Lung (tissue), 12 donors: ENCODE results near the gene IGFBP5. TPM values are rescaled to one million over a fixed set of nuclear protein-coding genes. Genes with fewer than 3 reads are reported as not detected.

ENCODE experiments used
- ATAC-seq: fragments of 200-7000 bp; cut with Tn5 transposase; one replicate; pipeline ENCODE4 v1.9.1; 2020; ENCODE audit warnings: moderate number of reproducible peaks; ENCODE audit not compliant: insufficient read depth, low FRiP score
- DNase-seq, 3 donors: peaks; one replicate each; pipeline ENCODE4 v3.0.0-alpha.2; 2013 to 2017
- H3K27ac ChIP-seq, 2 donors: one replicate each; pipeline ENCODE4 v1.5.1; 2013; ENCODE audit warnings: mild to moderate bottlenecking in 2 of 2, moderate library complexity in 2 of 2, control low read depth in 1 of 2, inconsistent platforms in 1 of 2, low read depth in 1 of 2, low read length in 1 of 2
- H3K27me3 ChIP-seq, 3 donors: one replicate each; pipeline ENCODE4 v1.5.1; 2013; ENCODE audit warnings: low read length in 2 of 3; ENCODE audit not compliant: control insufficient read depth in 3 of 3, insufficient read depth in 3 of 3
- H3K36me3 ChIP-seq, 4 donors: one replicate each; pipeline ENCODE4 v1.5.1; 2013; ENCODE audit warnings: low read length in 4 of 4, mild to moderate bottlenecking in 1 of 4, moderate library complexity in 1 of 4; ENCODE audit not compliant: control insufficient read depth in 4 of 4, insufficient read depth in 4 of 4
- H3K4me1 ChIP-seq, 5 donors: one replicate each; pipeline ENCODE4 v1.5.1; 2013; ENCODE audit warnings: low read length in 5 of 5, mild to moderate bottlenecking in 2 of 5, moderate library complexity in 1 of 5; ENCODE audit not compliant: control insufficient read depth in 5 of 5, insufficient read depth in 5 of 5
- H3K4me3 ChIP-seq: one replicate; pipeline ENCODE4 v1.5.1; 2013; ENCODE audit warnings: mild to moderate bottlenecking, control low read depth, moderate library complexity
- H3K9ac ChIP-seq, 2 donors: one replicate each; pipeline ENCODE4 v1.5.1; 2013; ENCODE audit warnings: low read length in 2 of 2, control low read depth in 1 of 2; ENCODE audit not compliant: insufficient read depth in 1 of 2
- H3K9me3 ChIP-seq, 4 donors: one replicate each; pipeline ENCODE4 v1.5.1; 2013; ENCODE audit warnings: low read length in 3 of 4, mild to moderate bottlenecking in 1 of 4, moderate library complexity in 1 of 4; ENCODE audit not compliant: control insufficient read depth in 4 of 4, insufficient read depth in 3 of 4
- WGBS, 2 donors: extraction: QIAGEN DNeasy Blood & Tissue Kit; methylation state at CpG; one replicate each; pipeline ENCODE4 v1.1.7; 2013; 5-methylcytosine and 5-hydroxymethylcytosine counted together
- polyA plus RNA-seq, 2 donors: library from polyadenylated mRNA; stranded (reverse); fragments of 200-250 nt; gene quantifications; one replicate each; pipeline ENCODE4 v1.2.1, GENCODE V29; 2013
- total RNA-seq, 2 donors: library from RNA; depleted of rRNA in 1 of 2; stranded (reverse); fragments of >200 nt in 1 of 2; gene quantifications; one replicate each; pipeline ENCODE4 v1.2.1, GENCODE V29; 2014 to 2021
- TF ChIP-seq, protein P1 (sequence below): IDR thresholded peaks from 2 replicates; pipeline ENCODE4 v1.5.1; 2012; ENCODE audit warnings: mild to moderate bottlenecking; ENCODE audit errors: control extremely low read depth, extremely low read depth
- donor health status: control.
- donor health status: control.
- donor health status: Bipolar disorder and iron deficiency.
- donor health status: healthy.
- donor health status: DM: yes; HTN: yes; CAD: no.

IGFBP5 gene
- total and polyA plus RNA-seq, 4 donors = 22.2 to 196 (median 86.8) TPM

DNA sequence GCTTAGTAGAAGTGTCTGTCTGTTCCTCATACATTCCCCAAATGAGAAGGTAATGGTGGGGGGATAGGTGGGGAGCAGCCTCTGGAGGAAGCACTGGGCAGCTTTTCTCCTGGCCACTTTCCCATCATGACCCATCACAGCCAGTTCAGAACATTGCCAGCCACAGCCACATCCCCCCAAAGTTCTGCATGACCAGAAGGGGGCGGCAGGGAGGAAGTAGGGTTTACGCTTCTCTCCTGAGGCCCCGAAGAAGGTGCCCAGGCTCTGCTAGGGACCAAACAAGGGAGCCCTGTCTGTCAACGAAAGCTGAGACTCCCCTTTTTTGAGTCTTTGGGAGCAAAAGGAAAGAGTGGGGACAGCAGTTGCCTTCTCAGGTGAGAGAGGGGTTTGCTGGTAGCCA is 7.7 kb downstream of the IGFBP5 start:
- WGBS, 2 donors = 32 to 59% methylated on average over 4 of the region's 4 CpGs
- Histone ChIP-seq H3K27ac (no peak overlapping the region), H3K9ac (no peak overlapping the region), H3K9me3 (no peaks in the 10 kb centered on the region), H3K27me3 (no peaks in the 10 kb centered on the region), H3K4me1 (peaks cover 3 to 35% (median 19%) of the 10 kb centered on the region in 5 donors), H3K4me3 (no peak overlapping the region), H3K36me3 (peaks cover 0 to 3% (median 0%) of the 10 kb centered on the region in 4 donors)
- ATAC-seq (no peak), DNase-seq (no peak)
- TF ChIP-seq, protein P1, sequence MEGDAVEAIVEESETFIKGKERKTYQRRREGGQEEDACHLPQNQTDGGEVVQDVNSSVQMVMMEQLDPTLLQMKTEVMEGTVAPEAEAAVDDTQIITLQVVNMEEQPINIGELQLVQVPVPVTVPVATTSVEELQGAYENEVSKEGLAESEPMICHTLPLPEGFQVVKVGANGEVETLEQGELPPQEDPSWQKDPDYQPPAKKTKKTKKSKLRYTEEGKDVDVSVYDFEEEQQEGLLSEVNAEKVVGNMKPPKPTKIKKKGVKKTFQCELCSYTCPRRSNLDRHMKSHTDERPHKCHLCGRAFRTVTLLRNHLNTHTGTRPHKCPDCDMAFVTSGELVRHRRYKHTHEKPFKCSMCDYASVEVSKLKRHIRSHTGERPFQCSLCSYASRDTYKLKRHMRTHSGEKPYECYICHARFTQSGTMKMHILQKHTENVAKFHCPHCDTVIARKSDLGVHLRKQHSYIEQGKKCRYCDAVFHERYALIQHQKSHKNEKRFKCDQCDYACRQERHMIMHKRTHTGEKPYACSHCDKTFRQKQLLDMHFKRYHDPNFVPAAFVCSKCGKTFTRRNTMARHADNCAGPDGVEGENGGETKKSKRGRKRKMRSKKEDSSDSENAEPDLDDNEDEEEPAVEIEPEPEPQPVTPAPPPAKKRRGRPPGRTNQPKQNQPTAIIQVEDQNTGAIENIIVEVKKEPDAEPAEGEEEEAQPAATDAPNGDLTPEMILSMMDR = no peak

DNA sequence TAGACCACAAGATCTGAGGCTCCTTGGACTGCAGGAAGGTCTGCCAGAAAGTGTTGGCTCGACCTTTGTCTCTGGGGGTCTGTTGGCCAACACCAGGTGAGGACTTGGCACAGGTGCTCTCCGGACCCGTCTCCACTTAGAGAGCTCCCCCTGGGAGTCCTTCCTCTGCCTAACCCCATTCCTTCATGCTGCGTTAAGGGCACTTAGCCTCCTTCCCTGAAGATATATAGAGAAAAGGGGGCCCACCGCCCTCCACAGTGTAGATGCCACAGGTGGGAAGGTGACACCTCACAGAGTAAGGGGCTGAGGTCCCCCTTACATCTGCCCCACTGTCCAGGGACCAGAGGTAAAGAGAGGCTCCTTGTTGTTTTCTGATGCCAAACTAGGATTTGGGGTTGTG is 8.2 kb downstream of the IGFBP5 start:
- no peak for ATAC-seq
- Histone ChIP-seq H3K27ac (no peak overlapping the region), H3K27me3 (no peaks in the 10 kb centered on the region), H3K9ac (no peak overlapping the region), H3K9me3 (no peaks in the 10 kb centered on the region), H3K36me3 (peaks cover 0 to 3% (median 0%) of the 10 kb centered on the region in 4 donors), H3K4me3 (no peak overlapping the region), H3K4me1 (peaks cover 3 to 36% (median 19%) of the 10 kb centered on the region in 5 donors)
- WGBS, 2 donors = 80 to 90% methylated on average over 5 of the region's 5 CpGs
- DNase-seq = no peak
- TF ChIP-seq, protein P1 = no peak

DNA sequence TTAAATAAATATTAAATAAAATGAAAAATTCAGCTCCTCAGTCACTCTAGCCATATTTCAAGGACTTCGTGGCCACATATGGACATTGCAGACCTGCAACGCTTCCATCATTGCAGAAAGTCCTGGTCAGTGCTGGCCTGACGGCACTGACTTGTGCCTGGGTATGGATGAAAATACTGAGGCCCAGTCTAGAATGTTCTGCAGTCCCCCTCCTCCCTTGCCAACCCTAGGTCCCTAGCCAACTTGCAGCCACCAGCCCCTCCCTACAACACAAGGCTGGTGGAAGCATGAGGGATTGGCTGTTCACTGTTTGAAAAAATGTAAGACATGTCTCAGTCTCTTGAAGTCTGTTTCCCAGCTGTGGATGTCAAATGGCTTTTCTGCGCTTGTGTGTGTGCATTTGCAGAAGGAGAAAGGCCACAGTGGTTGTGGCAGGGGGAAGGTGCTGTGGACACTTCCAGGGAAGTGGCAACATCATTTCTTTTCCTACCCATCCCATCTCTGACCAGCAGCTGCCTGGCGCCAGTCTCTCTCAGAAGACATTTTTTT is 9.9 kb downstream of the IGFBP5 start:
- TF ChIP-seq, protein P1 = no peak
- H3K27ac ChIP-seq = no peak overlapping the region
- H3K9ac ChIP-seq = no peak overlapping the region
- H3K9me3 ChIP-seq = no peaks in the 10 kb centered on the region
- 87% methylated on average over 5 of the region's 5 CpGs for WGBS, 2 donors
- DNase-seq (no peak), ATAC-seq (no peak)
- no peak overlapping the region for H3K4me3 ChIP-seq
- H3K4me1 ChIP-seq = peaks cover 3 to 30% (median 18%) of the 10 kb centered on the region in 5 donors
- no peaks in the 10 kb centered on the region for H3K27me3 ChIP-seq
- H3K36me3 ChIP-seq = peaks cover 0 to 3% (median 0%) of the 10 kb centered on the region in 4 donors

DNA sequence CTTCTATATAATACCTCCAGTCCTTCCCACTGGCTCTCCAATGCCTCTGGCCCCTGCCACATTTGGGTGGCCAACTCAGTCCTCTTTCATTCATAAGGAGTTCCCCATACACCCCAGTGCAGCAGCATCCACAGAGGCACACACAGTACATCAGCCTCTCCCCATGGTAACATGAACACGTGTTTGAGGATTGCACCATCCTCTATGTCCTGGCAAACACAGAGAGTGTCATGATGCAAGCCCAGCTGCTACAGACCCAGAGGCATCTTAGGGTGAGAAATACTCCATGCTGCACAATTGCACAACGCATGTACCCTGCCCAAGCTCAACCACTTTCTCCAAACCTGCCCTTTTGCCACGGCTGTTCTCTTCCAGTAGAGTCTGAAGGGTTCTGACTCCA is 11.5 kb downstream of the IGFBP5 start:
- WGBS, 2 donors = 25 to 43% methylated on average over 3 of the region's 3 CpGs
- H3K9ac ChIP-seq = no peak overlapping the region
- H3K27ac ChIP-seq = peak overlapping the region; percentile 38 to 42
- H3K4me3 ChIP-seq = no peak overlapping the region
- ATAC-seq = peak; percentile 41
- no peaks in the 10 kb centered on the region for H3K9me3 ChIP-seq
- peak; percentile 91 to 98 (median 96) for DNase-seq
- no peaks in the 10 kb centered on the region for H3K27me3 ChIP-seq
- H3K4me1 ChIP-seq = peaks cover 2 to 19% (median 6%) of the 10 kb centered on the region in 5 donors
- TF ChIP-seq, protein P1 = no peak
- H3K36me3 ChIP-seq = peaks cover 0 to 3% (median 1%) of the 10 kb centered on the region in 4 donors
